Iris pigment epithelial cell (primary cell): ENCODE measurements around the gene DNAH12.
A peak's percentile ranks its signal among the peaks of the same experiment; 100 is the strongest.

Experiments used
- DNase-seq: peaks from one replicate; pipeline ENCODE4 v3.0.0-alpha.2; 2011; ENCODE audit warnings: low read depth

The DNAH12 gene

DNA sequence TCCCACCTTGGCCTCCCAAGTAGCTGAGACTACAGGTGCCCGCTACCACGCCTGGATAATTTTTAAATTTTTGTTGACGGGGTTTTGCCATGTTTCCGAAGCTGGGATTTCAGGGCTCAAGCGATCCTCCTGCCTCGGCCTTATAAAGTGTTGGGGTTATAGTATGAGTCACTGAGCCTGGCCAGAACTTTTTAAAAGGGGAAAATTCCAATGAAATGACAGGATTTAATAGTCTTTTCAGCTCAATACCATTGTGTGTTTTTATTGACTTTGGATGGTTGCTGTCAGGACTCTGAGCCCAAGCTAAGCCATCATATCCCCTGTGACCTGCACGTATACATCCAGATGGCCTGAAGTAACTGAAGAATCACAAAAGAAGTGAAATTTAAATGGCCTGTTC lies 240.6 kb downstream of the DNAH12 start:
- DNase-seq: peak; percentile 35

DNA sequence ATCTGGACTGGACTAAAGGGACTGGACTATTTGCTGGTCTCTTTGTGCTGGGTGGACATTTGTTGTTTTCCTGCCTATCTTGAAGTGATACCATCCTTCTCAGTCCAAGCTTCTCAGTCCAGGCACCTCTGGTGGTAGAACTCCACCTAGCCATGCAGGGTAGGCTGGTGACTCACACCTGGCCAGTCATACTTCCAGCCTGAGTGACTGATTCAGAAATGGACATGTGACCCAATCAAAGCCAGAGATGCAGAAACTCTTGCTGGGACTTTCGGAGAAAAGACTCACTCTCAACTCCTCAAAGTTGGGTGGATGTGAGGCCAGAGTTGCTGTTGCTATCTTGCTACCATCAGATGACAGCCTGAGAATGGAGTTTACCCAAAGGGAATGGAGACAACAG lies 246.1 kb downstream of the DNAH12 start:
- DNase-seq: peak; percentile 62

DNA sequence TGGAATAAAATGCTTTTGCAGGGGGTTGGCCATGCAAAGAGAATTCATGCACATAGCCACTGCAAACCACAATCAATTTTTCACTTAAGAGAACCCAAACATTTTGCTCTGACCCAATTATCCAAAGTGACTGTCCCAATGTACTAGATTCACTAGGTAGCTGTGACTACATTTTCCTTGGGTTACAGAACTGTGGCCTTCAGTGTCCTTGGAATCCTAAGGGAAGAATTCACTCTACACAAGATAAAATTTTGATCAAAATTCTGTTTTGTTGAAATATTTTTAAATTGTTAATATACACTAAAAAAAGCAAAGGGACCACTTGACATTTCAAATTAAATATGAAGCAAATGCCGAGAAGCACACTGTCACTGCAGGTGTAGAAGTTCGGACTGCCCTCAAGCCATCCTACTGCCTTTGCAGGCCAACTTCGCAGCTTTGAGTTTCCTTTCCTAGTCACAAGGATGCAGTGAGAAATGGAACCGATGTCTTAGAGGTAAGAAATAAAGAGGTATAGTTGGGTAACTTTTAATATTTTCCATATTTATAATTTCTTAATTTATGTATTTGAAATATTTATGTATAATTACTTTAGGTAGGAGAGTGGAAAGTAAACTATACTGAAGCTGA lies 251.1 kb downstream of the DNAH12 start:
- DNase-seq: no peak

DNA sequence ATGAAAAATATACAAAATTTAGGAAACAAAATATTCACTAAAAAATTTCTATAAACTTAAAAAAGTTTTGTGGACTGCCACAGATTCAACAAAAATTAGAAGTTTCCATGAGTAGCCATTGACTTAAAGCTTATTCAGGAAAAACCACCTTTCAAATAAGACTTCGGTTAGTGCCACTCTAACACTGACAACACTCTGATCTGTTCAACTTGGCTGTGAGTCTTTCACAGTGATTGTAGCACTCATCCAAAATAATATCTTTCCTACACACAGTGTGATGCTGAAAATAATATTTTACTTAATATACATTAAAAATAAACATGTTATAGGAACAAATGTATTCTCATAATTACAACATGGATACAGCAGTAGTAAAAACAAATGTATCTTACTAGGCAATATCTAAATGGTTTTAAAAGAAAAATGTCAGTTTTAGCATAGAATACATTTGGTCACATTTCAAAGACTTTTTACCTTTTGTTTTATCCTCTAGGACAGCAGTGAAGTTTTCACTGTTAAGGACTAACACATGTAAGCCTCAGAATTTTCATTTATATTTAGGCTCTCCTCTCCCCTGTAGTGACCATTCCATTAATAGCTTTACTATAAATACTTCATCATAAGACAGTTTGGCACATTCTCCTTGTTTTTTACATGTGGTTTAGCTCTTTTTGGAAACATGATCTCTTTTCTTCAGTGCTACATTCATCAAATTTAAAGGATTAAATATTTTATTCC lies 251.8 kb downstream of the DNAH12 start, which contains the start of gene ASB14:
Gene ASB14, minus strand, starts transcription at position 527 of the 738 bp plus-strand sequence. CDS start 652 bp downstream, outside the sequence.
- no peak for DNase-seq

DNA sequence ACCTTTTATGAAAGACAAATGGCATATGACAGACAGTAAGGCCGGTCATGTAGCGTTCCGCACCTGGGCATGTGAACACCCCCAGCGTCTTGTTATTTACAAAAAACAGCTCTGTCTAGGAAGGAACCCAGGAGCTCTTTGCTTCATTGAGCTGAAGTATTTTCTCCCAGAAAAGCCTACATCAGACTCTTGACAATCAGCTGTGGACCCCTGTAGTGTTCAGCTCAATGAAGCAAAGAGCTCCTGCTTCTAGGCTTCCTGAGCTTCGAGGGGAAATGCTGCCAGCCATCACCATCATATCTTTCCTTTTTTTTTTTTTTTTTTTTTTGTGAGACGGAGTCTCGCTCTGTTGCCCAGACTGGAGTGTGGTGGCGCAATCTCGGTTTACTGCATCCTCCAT lies 255.7 kb downstream of the DNAH12 start:
- no peak for DNase-seq

DNA sequence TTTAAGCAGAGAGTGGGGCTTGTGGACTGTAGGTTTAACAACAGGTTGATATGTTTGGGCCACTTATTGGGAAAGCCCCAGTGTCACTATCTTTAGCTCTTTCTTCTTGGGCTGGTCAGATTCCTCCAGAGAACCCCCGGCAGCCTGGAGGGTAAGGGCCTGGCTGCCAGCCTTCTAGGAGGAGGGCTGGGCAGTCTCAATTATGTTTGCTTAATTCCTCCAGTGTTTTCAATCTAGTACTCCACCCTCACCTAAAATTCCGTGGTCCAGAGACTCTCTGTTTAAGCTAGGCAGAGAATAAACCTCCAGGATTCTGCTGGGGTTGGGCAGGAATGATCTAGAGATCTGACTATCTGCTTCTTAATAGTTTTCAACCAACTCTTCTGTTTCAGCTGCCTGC lies 256.9 kb downstream of the DNAH12 start:
- no peak for DNase-seq

DNA sequence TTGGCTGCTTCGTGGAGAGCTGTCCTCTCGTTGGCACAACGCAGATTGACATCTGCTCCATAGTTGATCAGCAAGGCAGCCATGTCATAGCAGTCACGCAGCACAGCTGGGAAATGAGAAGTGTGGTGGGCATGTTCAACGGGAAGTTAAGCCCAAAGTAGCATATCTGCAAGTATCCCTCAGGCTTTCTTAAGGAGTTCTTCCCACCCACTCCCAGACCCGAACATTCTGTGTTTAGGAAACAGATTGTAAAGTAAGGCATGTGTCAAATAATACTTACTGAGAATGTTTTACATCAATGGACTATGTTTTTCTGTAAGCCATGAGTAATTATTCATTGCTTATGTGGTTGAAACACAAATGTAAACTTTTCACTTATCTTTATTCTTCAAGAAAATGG lies 260.8 kb downstream of the DNAH12 start:
- no peak for DNase-seq

DNA sequence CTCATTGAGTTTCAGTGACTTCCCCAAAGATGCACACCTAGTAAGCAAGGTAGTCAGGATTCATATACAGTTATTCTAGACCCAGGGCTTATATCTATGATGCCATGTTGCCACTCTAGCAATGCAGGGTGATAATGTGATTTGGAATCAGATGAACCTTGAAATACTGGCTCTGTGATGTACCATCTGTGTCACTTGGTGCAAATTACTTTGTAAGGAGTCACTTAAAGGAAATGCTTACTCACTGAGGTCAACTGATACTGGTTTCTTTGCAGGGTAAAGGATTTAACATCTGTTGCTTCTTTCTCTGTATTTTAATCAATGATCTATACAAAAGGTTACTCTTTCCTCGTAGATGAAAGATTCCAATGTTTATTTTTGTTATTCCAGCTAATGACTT lies 262.4 kb downstream of the DNAH12 start:
- peak; percentile 37 for DNase-seq

DNA sequence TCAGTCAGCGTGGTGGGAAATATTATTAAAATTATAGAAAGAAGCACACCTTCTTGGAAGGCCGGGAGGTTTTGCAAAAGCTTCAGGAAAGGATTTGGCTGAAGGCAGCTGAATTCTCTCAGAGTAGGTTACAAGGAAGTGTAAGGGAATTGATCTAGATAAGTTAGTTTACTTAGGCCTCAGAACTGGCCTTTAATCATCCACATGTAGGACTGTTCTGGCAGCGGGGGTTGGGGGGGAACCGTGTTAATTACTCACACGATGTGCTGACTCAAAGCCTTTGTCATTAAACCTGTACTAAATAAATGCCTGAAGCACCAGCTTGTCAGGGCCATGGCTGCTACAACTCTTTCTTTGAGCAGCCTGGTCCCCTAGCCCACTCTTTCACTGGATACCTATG lies 264.5 kb downstream of the DNAH12 start:
- no peak for DNase-seq

DNA sequence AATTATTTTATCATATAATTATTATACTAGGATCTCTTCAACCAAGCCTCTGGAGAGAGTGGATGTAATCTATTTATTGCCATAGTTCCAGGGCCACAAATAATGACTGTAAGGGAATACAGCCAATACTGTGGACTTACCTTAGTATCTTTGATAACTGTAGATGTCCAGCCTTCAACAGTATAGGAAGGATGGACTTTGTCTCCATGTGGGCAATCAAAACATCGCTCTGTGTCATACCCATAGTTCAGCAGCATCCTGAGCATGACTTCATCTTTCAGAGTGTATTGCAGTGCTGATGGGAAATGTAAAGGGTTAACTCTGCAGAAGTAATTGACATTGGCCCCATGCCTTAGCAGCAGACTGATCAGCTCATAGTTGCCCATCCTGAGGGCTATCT lies 265.9 kb downstream of the DNAH12 start:
- no peak for DNase-seq

DNA sequence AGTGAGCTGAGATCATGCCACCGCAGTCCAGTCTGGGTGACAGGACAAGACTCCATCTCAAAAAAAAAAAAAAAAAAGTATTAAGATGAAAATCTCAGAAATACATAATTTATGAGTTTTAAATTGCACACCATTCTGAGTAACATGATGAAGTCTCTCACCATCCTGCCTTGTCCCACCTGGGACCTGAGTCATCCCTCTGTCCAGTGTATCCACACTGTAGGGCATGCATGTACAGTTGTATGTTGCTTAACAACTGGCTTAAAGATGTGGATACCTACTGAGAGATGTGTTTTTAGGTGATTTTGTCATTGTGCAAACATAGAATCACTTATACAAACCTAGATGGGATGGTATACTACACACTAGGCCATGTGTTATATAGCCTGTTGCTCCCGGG lies 268.8 kb downstream of the DNAH12 start:
- no peak for DNase-seq

DNA sequence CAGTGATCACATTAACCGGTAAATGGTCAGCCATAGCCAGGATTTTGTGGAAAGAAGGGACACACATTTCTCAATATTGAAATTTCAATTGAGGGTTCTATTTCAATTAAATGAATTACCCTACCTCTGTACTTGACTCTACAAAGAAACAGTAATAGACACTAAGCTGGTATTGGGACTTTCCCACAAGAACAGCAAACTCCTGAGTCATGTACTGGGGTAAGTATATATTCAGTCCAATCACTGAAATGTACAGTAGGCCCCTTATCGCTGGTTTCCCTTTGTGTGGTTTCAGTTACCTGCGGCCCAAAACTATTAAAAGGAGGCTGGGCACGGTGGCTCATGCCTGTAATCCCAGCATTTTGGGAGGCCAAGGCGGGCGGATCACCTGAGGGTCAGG lies 269.3 kb downstream of the DNAH12 start:
- peak; percentile 10 for DNase-seq

DNA sequence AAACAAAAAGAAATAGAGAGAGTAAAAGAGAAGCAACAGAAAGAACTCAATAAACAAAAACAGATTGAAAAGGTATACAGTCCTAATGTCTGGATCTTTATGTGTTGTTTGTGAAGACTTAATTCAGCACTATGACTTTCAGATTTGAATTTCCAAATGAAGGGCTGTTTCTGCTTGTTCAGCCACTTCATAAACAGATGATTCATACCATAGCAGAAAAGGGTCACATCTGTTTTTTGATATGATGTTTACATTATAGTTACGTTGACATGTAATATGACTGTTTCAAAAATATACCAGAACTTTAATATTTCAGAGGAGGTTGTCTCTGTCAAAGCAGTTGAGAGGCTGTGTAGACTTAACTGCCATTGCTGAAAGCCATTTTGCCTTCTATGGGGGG lies 275.7 kb downstream of the DNAH12 start:
- peak; percentile 72 for DNase-seq

DNA sequence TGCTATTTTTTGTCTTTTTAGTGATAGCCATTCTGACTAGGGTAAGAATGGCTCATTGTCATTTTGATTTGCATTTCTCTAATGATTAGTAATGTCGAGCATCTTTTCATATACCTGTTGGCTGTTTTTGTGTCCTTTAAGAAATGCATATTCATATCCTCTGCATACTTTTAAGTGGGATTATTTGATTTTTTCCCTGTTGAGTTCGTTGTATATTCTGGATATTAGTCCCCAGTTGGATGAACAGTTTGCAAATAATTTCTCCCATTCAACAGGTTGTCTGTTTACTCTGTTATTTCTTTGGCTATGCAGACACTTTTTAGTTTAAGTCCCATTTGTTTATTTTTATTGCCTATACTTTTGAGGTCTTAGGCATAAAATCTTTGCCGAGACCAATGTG lies 282.2 kb downstream of the DNAH12 start:
- DNase-seq: no peak

DNA sequence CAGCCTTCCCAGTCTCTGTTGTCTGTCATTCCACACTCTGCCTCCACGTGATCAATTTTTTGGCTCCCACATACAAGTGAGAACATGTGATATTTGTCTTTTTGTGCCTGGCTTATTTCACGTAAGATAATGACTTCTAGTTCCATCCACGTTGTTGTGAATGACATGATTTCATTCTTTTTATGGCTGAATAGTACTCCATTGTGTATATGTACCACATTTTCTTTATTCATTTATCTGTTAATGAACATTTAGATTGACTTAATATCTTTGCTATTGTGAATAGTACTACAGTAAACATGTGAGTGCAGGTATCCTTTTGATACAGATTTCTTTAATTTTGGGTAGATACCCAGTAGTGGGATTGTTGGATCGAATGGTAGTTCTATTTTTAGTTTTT lies 283.0 kb downstream of the DNAH12 start:
- no peak for DNase-seq

DNA sequence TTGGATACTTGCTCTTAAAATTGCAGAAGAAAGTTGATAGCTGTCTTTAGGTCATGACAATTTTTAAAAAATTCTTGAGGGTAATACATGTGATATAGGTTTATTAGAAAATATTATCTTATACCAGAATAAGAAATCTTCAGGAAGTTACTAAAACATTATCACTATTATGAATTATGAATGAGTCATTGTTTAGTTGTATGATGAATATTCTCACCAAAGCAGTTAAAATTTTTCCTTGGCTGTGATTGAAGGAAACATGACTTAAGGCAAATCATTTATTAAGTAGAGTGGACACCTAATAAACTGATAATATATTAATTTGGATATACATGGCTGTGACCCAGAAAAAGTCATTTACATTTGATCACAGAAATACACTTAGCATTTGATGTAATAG lies 286.5 kb downstream of the DNAH12 start:
- DNase-seq: no peak

DNA sequence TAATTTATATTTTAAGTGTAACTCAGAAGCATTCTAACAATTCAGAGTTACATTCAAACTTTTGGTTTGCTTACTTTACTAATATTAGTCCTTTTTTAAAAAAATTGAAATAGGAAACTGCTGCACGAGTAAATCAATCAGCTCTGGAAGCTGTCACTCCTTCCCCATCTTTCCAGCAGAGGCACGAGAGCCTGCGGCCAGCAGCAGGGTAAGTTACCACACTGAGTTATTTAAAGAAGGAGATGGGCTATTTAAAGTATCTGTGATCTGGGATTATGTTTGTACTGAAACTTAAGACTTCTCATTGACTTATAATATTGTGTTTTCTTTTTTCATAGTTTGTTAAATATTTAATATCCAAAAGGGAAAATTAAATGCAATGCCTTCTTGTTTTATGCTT lies 287.3 kb downstream of the DNAH12 start:
- no peak for DNase-seq

DNA sequence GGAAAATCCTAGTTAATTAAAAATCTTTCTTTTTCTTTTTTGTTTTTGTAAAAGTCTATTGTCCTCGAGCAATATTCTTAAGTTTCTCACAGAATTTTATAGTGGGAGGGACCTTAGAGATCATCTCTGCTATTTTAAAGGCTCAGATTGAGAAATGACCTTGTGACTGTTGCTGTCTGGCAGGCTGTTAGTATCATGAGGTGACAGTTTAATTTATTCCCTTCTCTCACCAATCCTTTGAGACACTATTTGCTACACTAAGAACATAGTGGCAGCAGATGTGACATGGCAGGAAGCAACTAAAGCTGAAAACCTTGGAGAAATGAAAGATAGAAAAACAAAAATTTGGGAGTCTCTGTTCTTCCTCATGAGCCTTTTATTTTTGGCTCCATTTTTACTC lies 291.7 kb downstream of the DNAH12 start:
- no peak for DNase-seq

DNA sequence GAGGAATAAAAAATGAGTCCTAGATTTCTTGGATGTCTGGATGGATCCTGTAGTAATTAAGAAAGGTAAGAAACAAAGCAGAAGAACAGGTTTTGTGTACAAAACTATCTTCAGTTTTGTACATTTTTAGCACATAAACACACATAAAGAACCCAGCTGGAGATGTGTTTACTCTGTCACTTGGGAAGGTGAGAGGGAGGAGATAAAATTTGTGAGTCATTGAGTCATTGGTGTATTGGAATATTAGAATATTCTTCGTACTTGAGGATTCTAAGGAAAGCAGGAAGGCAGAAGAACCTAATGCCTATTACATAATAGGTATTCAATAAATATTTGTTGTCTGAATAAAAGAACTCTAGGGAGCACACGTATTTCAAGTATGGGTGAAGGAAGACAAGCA lies 299.2 kb downstream of the DNAH12 start:
- no peak for DNase-seq
